Gastroesophageal sphincter (tissue), 4 donors: ENCODE measurements around the gene PLA2G7. TPM values are rescaled to one million over a fixed set of nuclear protein-coding genes. Genes with fewer than 3 reads are reported as not detected.

Experiments
- ATAC-seq: fragments of 150-250 bp; one replicate; pipeline ENCODE4 v1.9.1; 2016; ENCODE audit warnings: mild to moderate bottlenecking, moderate library complexity
- H3K27ac ChIP-seq, 4 donors: fragments of 200-600 bp; sonication (generic) in 3 of 4; 1 replicate in 3 of 4; 2 replicates in 1 of 4; pipeline ENCODE4 v1.5.1; 2016 to 2019
- H3K27me3 ChIP-seq: fragments of 200-600 bp; sonication (generic); one replicate; pipeline ENCODE4 v1.5.1; 2019
- H3K36me3 ChIP-seq, 2 donors: fragments of 200-600 bp; sonication (generic); one replicate each; pipeline ENCODE4 v1.5.1; 2019; ENCODE audit warnings: control low read depth in 1 of 2
- H3K4me1 ChIP-seq, 3 donors: fragments of 200-600 bp; sonication (generic); 1 replicate in 2 of 3; 2 replicates in 1 of 3; pipeline ENCODE4 v1.5.1; 2016 to 2019; ENCODE audit warnings: control low read depth in 2 of 3
- H3K4me3 ChIP-seq, 2 donors: fragments of 200-600 bp; sonication (generic); one replicate each; pipeline ENCODE4 v1.5.1; 2019; ENCODE audit warnings: mild to moderate bottlenecking in 1 of 2, moderate library complexity in 1 of 2
- H3K9me3 ChIP-seq, 3 donors: fragments of 200-600 bp; sonication (generic); one replicate each; pipeline ENCODE4 v1.5.1; 2017 to 2019; ENCODE audit warnings: control low read depth in 2 of 3
- CTCF ChIP-seq, 4 experiments: fragments of 200-600 bp in 2 of 4; fragments of 450-650 bp in 2 of 4; sonication (generic) in 1 of 4; IDR thresholded peaks; one replicate each; pipeline ENCODE4 v1.5.1; 2017 to 2019; ENCODE audit warnings: antibody characterized with exemption in 4 of 4, mild to moderate bottlenecking in 2 of 4, moderate library complexity in 2 of 4
- EP300 ChIP-seq: sonication (generic); formaldehyde crosslinking; IDR thresholded peaks from one replicate; pipeline ENCODE4 v1.6.1; 2017; ENCODE audit warnings: antibody characterized with exemption, mild to moderate bottlenecking
- POLR2A ChIP-seq, 2 donors: fragments of 450-650 bp; IDR thresholded peaks; one replicate each; pipeline ENCODE4 v1.6.1; 2017; ENCODE audit warnings: antibody characterized with exemption in 2 of 2, mild to moderate bottlenecking in 2 of 2, moderate library complexity in 1 of 2
- POLR2AphosphoS5 ChIP-seq: sonication (generic); formaldehyde crosslinking; IDR thresholded peaks from one replicate; pipeline ENCODE4 v1.6.1; 2017; ENCODE audit warnings: antibody characterized with exemption
- WGBS, 2 donors: methylation state at CpG; one replicate each; pipeline ENCODE4 v1.1.5; 2018; ENCODE audit warnings: low coverage in 1 of 2; 5-methylcytosine and 5-hydroxymethylcytosine counted together
- total RNA-seq, 4 donors: library from RNA; depleted of rRNA; stranded (reverse); fragments of >200 nt; gene quantifications; one replicate each; pipeline ENCODE4 v1.1.0, GENCODE V29; 2016

Gene PLA2G7
- total RNA-seq, 4 donors from 2014 or later: not detected

- no peaks in the 10 kb centered on the region for H3K27me3 ChIP-seq
- H3K9me3 ChIP-seq: no peaks in the 10 kb centered on the region
- WGBS, 2 donors: 58 to 73% methylated on average over 3 of the region's 3 CpGs
- peaks cover 0 to 8% (median 0%) of the 10 kb centered on the region in 3 donors for H3K4me1 ChIP-seq
- H3K36me3 ChIP-seq: no peaks in the 10 kb centered on the region
- no peak overlapping the region for H3K4me3 ChIP-seq
- no peak overlapping the region for H3K27ac ChIP-seq
- no peak for TF ChIP-seq POLR2AphosphoS5
- TF ChIP-seq POLR2A (IDR thresholded peaks at IDR 0.05): no peak
- TF ChIP-seq CTCF (IDR thresholded peaks at IDR 0.05): no peak
- TF ChIP-seq EP300: no peak
- ATAC-seq: no peak
These were observed 45.5 kb downstream of the PLA2G7 start for GRCh38 chr6:46689657-46690056.

- Histone ChIP-seq H3K27ac (no peak overlapping the region), H3K4me3 (no peak overlapping the region), H3K27me3 (no peaks in the 10 kb centered on the region), H3K9me3 (no peaks in the 10 kb centered on the region), H3K4me1 (peaks cover 0 to 8% (median 0%) of the 10 kb centered on the region in 3 donors), H3K36me3 (no peaks in the 10 kb centered on the region)
- WGBS, 2 donors: 98 to 100% methylated on average over 3 to 8 of the region's 13 CpGs
- no peak for ATAC-seq
- TF ChIP-seq EP300 (no peak), POLR2AphosphoS5 (no peak), POLR2A (IDR thresholded peaks at IDR 0.05) (no peak), CTCF (IDR thresholded peaks at IDR 0.05) (no peak)
These were observed 46.2 kb downstream of the PLA2G7 start for GRCh38 chr6:46688966-46689335.

- no peaks in the 10 kb centered on the region for H3K36me3 ChIP-seq
- no peak overlapping the region for H3K27ac ChIP-seq
- TF ChIP-seq CTCF (IDR thresholded peaks at IDR 0.05): no peak
- TF ChIP-seq POLR2AphosphoS5: no peak
- TF ChIP-seq EP300: no peak
- peaks cover 0 to 8% (median 0%) of the 10 kb centered on the region in 3 donors for H3K4me1 ChIP-seq
- no peak overlapping the region for H3K4me3 ChIP-seq
- 50% methylated on average over 2 of the region's 85 CpGs; no CpG with 5 or more reads in 1 of the 2 donors for WGBS, 2 donors
- ATAC-seq: no peak
- no peaks in the 10 kb centered on the region for H3K27me3 ChIP-seq
- H3K9me3 ChIP-seq: no peaks in the 10 kb centered on the region
These were observed 46.8 kb downstream of the PLA2G7 start for GRCh38 chr6:46688117-46688965.

- TF ChIP-seq POLR2A (IDR thresholded peaks at IDR 0.05): no peak
- TF ChIP-seq CTCF (IDR thresholded peaks at IDR 0.05): no peak
- no peak for TF ChIP-seq EP300
- no peak for TF ChIP-seq POLR2AphosphoS5
- no CpG with 5 or more reads among the region's 41 CpGs for WGBS, 2 donors
- Histone ChIP-seq H3K4me3 (no peak within 1 kb of the TSS), H3K27ac (no peak within 1 kb of the TSS), H3K4me1 (peaks cover 0 to 8% (median 0%) of the 10 kb centered on the region in 3 donors), H3K36me3 (no peaks in the 10 kb centered on the region), H3K9me3 (no peaks in the 10 kb centered on the region), H3K27me3 (no peaks in the 10 kb centered on the region)
- ATAC-seq: no peak
These were observed 47.5 kb downstream of the PLA2G7 start, which contains the start of gene TDRD6 for GRCh38 chr6:46687619-46688097. Gene TDRD6, plus strand, starts transcription at chr6:46687885. Its CDS starts 244 bp downstream, at chr6:46688129.

DNA sequence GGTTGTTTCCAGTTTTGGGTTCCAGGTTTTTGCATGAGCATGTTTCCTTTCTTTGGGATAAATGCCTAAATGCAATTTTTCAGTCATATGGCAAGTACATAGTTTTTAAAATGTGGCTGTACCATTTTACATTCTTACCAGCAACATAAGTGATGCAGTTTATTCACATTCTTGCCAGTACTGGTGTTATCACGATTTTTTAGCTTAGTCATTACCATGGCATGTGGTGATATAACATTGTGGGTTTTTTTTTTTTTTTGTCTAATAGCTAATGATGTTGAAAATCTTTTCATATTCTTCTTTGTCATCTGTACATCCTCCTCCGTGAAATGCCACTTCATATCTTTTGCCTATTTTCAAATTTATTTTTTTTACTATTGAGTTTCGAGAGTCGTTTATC, 50.4 kb downstream of the PLA2G7 start:
- no peaks in the 10 kb centered on the region for H3K36me3 ChIP-seq
- H3K27ac ChIP-seq: no peak overlapping the region
- no peaks in the 10 kb centered on the region for H3K27me3 ChIP-seq
- H3K4me1 ChIP-seq: no peaks in the 10 kb centered on the region
- 66 to 80% methylated on average over 4 of the region's 4 CpGs for WGBS, 2 donors
- no peak for ATAC-seq
- no peak for TF ChIP-seq POLR2AphosphoS5
- no peak for TF ChIP-seq CTCF (IDR thresholded peaks at IDR 0.05)
- no peak for TF ChIP-seq POLR2A (IDR thresholded peaks at IDR 0.05)
- TF ChIP-seq EP300: no peak
- H3K4me3 ChIP-seq: no peak overlapping the region
- H3K9me3 ChIP-seq: no peaks in the 10 kb centered on the region
